AG09319 (cell line): ENCODE data around the gene RABGAP1L.

Experiments used
- DNase-seq: peaks from one replicate; pipeline ENCODE4 v3.0.0-alpha.2; 2010; ENCODE audit warnings: low read depth; ENCODE audit errors: extremely low read depth
- TF ChIP-seq, protein P1 (sequence below): IDR thresholded peaks from 2 replicates; pipeline ENCODE4 v1.5.1; 2011; ENCODE audit warnings: low read depth, mild to moderate bottlenecking, inconsistent platforms, low read length, moderate library complexity

The RABGAP1L gene

DNA sequence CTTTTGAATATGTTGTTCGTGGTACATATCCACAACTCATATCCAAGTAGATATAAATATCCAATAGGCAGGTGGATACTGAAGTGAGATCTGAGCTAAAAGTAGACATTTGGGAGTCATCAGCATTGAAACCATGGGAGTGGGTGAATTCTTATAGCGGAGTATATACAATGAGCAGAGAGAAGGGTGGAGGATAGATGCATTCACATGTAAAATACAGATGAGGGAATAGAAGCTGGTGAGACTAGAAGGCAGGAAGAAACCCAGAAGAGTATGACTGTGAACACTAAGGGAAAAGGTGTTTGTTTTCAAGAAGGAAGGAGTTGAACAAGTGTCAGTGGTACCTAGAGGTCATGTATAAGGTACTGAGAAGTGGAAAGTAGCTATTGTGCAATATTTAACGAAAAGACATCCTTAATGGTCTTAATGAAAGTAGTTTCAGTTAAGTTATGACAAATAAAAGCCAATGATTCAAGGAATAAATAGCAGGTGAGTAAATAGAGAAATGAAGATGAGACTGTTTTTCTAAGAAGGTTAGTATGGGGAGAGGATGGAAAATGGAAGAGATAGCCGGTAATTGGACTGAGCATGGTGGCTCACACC is 658.8 kb downstream of the RABGAP1L start:
- no peak for DNase-seq
- TF ChIP-seq, protein P1, sequence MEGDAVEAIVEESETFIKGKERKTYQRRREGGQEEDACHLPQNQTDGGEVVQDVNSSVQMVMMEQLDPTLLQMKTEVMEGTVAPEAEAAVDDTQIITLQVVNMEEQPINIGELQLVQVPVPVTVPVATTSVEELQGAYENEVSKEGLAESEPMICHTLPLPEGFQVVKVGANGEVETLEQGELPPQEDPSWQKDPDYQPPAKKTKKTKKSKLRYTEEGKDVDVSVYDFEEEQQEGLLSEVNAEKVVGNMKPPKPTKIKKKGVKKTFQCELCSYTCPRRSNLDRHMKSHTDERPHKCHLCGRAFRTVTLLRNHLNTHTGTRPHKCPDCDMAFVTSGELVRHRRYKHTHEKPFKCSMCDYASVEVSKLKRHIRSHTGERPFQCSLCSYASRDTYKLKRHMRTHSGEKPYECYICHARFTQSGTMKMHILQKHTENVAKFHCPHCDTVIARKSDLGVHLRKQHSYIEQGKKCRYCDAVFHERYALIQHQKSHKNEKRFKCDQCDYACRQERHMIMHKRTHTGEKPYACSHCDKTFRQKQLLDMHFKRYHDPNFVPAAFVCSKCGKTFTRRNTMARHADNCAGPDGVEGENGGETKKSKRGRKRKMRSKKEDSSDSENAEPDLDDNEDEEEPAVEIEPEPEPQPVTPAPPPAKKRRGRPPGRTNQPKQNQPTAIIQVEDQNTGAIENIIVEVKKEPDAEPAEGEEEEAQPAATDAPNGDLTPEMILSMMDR = no peak

DNA sequence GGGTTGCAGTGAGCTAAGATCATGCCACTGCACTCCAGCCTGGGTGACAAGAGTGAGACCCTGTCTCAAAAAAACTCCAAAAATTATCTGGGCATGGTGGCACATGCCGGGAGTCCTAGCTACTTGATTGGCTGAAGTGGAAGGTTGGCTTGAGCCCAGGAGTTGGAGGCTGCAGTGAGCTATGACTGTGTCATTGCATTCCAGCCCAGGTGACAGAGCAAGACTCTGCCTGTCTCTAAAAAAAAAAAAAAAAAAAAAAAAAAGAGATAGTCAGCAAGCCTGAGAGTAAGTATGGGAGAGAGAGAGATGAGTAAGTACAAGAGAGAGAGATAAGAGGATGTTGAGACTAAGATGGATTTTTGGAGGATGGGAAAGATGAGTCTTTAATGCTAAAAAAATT is 659.6 kb downstream of the RABGAP1L start:
- TF ChIP-seq, protein P1 = no peak
- no peak for DNase-seq

DNA sequence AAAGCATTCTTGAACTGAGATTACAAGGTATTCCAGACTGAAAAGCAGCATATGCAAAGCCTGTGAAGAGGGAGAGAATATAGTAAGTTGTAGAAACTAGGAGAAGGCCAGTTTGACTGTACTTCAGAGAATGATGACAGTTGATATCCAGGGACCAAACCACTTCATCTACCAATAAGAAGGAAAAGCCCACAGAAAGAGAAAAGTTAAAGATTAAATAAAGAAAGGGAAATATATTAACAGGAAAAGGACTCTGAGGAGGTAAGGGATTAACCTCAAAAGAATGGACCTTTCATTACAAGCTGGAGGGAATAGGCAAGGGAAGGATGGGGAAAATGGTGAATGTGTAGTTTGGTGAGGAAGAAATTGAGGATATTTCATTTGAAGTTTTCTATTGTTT is 660.3 kb downstream of the RABGAP1L start:
- TF ChIP-seq, protein P1 = no peak
- no peak for DNase-seq

DNA sequence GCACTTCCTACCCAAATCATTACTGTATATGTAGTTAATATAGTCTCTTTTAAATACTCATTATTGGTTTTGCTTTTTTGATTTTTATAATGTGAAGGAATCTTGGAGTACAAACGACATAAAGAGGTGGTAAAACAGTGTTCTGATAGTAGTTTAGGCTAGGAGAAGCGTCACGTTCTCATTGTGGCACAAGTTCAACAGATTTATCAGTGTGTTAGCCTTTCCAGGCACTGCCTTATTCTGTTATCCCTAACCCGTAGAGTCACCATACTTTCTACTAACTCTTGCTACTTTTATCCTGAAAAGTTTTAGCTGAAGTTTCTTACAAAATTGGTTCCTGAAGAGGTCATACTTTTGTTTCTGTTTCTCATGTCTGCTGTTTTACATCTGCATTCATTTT is 665.8 kb downstream of the RABGAP1L start:
- no peak for DNase-seq
- TF ChIP-seq, protein P1 = no peak

DNA sequence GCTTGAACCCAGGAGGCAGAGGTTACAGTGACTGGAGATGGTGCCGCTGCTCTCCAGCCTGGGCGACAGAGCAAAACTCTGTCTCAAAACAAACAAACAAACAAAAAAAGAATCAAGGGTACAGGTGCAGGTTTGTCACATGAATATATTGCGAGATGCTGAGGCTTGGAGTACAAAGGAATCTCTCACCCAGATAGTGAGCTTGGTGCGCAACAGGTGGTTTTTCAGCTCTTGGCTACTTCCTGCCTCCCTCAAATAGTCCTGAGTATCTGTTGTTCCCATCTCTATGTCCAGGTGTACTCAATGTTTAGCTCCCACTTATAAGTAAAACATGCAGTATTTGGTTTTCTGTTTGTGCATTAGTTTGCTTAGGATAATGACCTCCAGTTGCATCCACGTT is 666.5 kb downstream of the RABGAP1L start:
- TF ChIP-seq, protein P1 = no peak
- DNase-seq = no peak

DNA sequence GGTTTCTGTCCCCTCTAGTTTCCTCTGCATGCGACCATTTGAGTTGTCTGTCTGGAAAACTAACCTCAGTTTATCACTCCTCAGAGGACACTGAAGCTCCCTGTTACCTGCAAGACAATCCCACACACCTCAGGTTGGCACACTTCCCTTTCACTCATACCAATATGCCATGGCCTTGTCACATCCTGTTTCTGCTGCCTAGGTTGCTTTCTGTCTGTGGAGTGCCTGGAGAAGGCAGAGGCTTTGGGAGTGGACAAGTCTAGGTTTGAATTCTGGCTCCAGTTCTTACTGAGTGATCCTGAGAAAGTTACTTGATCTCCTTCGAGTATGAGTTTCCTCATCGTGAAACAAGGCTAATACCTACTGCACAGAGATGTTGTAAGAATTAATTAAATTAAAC is 668.9 kb downstream of the RABGAP1L start:
- TF ChIP-seq, protein P1 = no peak

DNA sequence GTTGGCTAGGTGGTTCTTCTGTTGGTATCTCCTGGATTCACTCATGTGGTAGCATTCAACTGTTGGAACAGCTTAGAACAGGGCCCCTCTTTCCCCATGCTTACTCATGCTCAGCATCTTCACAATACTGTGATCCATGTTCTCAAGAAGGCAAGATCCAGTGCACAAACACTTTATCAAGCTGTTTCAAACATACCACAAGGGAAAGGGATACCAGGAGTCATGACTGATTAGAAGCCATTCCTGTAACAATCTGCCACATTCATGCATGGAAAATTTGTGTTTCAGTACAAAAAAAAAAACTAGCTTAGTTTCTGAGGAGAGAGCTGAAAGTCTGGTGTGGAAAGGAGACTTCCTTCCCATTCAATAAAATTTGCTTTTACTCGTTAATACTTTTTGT is 670.7 kb downstream of the RABGAP1L start:
- TF ChIP-seq, protein P1 = no peak
- no peak for DNase-seq

More for the DNA sequence above, 668.9 kb downstream of the RABGAP1L start:
- DNase-seq = no peak
